KOPT-K1 (cell line): ENCODE results near the gene SHMT1.
"Not testable (repeated sequence)": the region's sequence is repeated elsewhere in the genome, so short reads cannot be mapped to it uniquely, and the experiment has no call there.

Source experiments
- H3K27ac ChIP-seq: fragments of 200-600 bp; sonication (generic); 2 replicates; pipeline ENCODE4 v1.5.1; 2016; ENCODE audit warnings: antibody characterized with exemption, mild to moderate bottlenecking, low read depth, low read length; ENCODE audit not compliant: poor library complexity, severe bottlenecking
- H3K36me3 ChIP-seq: fragments of 200-600 bp; sonication (generic); 2 replicates; pipeline ENCODE4 v1.5.1; 2017; ENCODE audit warnings: antibody characterized with exemption, mild to moderate bottlenecking, low read length, moderate library complexity; ENCODE audit not compliant: insufficient read depth
- H3K9me3 ChIP-seq: fragments of 200-600 bp; sonication (generic); 2 replicates; pipeline ENCODE4 v1.5.1; 2017; ENCODE audit warnings: antibody characterized with exemption, low read length, mild to moderate bottlenecking; ENCODE audit not compliant: insufficient read depth, poor library complexity, severe bottlenecking

SHMT1 gene

DNA sequence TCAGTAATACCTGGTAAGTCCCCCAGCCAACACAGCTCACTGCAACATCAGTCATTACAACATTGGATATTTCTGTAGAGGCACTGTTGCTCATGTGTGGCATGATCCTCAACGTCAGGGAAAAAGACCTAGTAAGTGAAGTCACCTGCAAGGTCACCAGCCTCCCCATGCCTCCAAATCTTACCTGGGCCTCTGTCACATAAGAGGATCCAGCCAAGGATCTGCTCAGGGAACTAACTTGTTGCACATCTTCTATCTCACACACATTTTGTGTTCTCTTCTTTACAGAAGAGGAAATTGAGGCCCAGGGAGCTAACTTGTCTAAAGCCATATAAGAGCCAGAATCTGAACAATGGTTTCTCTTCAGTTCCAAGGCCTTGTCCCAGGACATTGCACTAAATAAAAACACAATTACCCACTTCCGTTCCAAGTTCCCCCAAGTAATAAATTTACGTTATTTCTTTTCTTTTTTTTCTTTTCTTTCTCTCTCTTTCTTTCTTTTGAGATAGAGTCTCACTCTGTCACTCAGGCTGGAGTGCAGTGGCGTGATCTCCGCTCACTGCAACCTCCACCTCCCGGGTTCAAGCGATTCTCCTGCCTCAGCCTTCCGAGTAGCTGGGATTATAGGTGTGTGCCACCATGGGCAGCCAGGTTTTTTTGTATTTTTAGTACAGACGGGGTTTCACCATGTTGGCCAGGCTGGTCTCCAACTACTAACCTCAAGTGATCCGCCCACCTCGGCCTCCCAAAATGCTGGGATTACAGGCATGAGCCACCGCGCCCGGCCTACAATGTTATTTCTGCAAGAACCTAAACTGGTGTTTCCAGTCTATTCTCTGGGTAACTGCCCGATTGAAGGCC, 1.3 kb downstream of the SHMT1 start:
- H3K9me3 ChIP-seq: no peaks in the 10 kb centered on the region
- peaks cover 33% of the 10 kb centered on the region for H3K36me3 ChIP-seq
- H3K27ac ChIP-seq: peak overlapping the region; percentile 69

DNA sequence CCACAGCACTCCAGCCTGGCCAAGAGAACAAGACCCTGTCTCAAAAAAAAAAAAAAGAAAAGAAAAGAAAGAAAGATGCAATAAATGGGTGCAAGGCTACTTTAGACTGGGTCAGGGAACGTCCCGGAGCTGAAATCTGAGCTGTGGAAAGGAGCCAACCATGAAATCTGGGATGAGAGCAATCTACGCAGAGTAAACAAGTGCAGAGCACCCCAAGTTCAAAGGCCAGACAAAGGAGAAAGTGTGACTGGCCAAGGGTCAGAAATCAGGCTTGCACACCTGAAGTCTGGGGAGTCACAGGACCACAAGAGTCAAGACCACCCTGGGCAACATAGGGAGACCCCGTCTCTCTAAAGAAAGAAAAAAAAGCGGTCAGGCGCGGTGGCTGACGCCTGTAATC, 2.8 kb downstream of the SHMT1 start:
- Histone ChIP-seq H3K9me3 (no peaks in the 10 kb centered on the region), H3K36me3 (peaks cover 47% of the 10 kb centered on the region), H3K27ac (no peak overlapping the region)

DNA sequence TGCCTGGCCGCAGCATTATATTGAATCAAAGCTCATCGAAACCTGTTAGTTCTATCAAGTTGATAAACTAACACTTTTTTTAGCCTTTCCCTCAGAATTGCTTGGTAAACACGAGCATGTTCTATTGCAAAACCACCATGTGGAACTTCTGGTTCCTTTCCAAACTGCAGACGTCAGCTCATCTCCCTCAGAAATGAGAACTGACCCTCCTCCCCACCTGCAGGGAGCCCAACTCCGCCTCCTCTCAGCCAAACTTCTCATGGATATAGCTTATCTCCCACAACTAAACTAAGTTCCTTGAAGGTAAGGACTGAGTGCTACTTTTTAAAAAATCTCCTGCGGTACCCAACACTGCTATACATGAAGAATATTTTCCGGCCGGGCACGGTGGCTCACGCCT, 6.7 kb downstream of the SHMT1 start:
- peaks cover 79% of the 10 kb centered on the region for H3K36me3 ChIP-seq
- no peaks in the 10 kb centered on the region for H3K9me3 ChIP-seq
- no peak overlapping the region for H3K27ac ChIP-seq

DNA sequence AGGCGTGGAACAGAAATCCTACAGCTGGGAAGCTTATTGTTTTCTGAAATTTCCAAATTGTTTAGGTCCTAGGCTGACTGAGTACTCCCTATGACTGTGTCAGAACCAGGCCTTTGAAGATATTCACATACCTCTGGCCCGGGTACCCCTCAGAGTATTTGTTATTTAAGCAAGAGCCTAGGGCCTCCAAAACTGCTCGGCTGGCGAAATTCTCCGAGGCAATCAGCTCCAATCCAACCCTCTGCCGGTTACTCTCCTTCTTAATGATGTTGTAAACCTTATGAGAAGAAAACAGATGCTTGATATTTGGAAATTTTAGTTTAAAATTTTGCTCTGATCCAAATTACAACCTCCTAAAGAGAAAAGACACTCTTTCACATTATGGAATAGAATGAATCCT, 9.8 kb downstream of the SHMT1 start:
- no peak overlapping the region for H3K27ac ChIP-seq
- H3K36me3 ChIP-seq: peaks cover 80% of the 10 kb centered on the region
- no peaks in the 10 kb centered on the region for H3K9me3 ChIP-seq

DNA sequence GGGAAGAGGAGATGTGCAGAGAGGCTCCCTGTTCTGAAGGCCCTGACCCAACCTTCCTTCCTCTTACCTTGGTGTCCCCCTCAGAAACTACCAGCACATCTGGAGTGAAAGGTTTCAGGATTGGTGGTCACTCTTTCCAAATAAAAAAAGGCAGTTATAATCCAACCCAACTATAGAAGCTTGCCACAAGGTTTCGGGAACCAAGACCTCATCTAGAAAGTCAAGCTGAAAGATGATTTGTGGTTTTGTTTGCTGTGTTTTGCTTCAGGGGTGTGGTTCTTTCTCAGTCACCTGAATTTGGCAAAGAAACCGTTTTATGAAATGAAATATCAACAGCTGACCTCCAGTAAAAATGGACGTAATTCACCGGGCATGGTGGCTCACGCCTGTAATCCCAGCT, 19.3 kb downstream of the SHMT1 start:
- Histone ChIP-seq H3K9me3 (no peaks in the 10 kb centered on the region), H3K27ac (no peak overlapping the region), H3K36me3 (peaks cover 99% of the 10 kb centered on the region)

DNA sequence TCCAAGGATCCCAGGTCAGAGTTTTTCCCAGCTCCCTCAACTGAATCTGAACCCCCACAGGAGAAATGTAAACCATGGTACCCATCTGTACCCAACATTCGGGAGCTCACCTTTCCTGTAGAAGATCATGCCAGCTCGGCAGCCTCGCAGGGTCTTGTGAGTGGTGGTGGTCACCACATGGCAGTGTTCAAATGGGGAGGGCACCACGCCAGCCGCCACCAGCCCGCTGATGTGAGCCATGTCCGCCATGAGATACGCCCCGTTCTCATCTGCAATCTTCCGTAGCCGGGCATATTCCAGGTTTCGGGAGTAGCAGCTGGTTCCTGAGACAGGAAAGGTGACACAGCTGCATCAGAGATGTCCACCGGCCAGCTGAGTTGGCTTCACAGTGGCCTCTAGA, 23.4 kb downstream of the SHMT1 start:
- H3K27ac ChIP-seq: no peak overlapping the region
- H3K36me3 ChIP-seq: peaks cover 85% of the 10 kb centered on the region

DNA sequence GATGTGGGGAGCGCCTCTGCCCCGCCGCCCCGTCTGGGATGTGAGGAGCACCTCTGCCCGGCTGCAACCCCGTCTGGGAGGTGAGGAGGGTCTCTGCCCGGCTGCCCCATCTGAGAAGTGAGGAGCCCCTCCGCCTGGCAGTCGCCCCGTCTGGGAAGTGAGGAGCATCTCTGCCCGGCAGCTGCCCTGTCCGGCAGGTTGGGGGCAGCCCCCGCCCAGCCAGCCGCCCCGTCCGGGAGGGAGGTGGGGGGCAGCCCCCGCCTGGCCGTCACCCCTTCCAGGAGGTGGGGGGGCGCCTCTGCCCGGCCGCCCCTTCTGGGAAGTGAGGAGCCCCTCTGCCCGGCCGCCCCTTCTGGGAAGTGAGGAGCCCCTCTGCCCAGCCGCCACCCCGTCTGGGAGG, 25.2 kb downstream of the SHMT1 start:
- not testable (repeated sequence) for H3K9me3 ChIP-seq, H3K27ac ChIP-seq
- H3K36me3 ChIP-seq: peaks cover 84% of the 10 kb centered on the region

More for the DNA sequence above, 23.4 kb downstream of the SHMT1 start:
- no peaks in the 10 kb centered on the region for H3K9me3 ChIP-seq

DNA sequence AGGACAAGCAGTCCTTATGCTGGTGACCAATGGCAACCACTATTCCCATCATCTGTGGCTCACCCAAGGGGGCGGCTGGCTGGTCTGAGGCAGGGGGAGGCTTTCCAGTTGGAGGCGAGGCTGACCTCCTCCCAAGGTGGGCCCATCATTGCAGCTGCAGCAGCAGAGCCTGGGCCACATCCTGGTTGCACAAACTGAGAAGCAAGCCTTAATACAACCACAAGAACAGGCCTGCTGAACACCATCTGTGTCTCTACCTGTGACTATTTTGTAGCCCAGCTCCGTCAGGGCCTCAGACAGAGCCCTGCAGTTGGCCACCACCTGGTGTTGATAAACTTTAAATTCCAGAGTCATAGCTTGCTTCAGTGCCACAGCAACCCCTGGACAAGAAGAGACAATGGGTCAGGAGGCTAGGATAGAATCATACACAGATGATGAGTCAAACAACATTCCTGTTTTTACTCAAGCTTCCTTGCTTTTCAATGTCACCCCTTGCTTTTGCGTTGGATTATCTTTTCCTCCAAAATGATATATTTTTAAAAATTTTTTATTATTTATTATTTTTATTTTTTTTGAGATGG, 30.4 kb downstream of the SHMT1 start:
- H3K27ac ChIP-seq: no peak overlapping the region
- H3K9me3 ChIP-seq: no peaks in the 10 kb centered on the region
- H3K36me3 ChIP-seq: peaks cover 91% of the 10 kb centered on the region

DNA sequence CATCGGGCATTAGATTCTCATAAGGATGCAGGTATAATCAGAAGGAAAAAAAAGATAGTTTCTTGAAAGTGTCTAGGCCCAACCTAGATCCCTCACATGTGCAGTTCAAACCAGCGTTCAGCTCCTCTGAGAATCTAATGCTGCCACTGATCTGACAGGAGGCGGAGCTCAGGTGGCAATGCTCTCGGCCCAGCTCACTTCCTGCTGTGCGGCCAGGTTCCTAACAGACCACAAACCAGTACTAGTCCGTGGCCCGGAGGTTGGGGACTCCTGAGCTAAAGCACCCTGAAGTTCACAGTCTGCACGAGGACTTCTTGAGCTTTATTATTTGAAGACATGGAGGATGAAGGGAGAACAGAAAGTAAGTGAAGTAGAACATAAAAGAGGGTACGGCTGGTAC, 31.5 kb downstream of the SHMT1 start:
- H3K9me3 ChIP-seq: no peaks in the 10 kb centered on the region
- H3K36me3 ChIP-seq: peaks cover 95% of the 10 kb centered on the region
- H3K27ac ChIP-seq: no peak overlapping the region

DNA sequence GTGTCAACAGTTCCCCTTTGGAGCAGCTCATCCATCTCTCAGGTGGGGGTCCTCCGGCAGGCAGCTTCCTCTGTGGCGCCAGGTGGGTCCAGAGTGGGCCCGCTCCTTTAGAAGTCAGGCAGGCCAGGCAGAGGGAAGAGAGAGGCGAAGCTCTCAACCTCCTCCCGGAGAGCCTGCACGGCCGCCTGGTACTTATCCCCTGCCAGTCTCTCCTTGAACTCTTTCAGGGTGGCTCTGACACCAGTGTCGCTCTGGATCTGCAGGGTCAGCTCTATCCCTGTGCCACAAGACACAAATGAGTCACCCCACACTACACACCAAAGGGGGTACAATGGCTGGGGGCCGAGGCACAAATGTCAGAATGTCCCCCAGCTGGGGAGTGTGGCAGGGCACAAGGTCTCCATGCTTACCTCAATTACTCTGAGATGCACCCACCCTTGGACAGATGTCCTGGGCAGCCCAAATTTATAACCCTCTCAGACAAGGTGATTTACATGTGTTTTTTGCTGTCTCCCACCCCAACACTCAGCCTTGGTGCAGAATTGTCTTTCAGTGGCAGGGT, 34.6 kb downstream of the SHMT1 start:
- Histone ChIP-seq H3K27ac (no peak overlapping the region), H3K9me3 (no peaks in the 10 kb centered on the region), H3K36me3 (peaks cover 91% of the 10 kb centered on the region)

DNA sequence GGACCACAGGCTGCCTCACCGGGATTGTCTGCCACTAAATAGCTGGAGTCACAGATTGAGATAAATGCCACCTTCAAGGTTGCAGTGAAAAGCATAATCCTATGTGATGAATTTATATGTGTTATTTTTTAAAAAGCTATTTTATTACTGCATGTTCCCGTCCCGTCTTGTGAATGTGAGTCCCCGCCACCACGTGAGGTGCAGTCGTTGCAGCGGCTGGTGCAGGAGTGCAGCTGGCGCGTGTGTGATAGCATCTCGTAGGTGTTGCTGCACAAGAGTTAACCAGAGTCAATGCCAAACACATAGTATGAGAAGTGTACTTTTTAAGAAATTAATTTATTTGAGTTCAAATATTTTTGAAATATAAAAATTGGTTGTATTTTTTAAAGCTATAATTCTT, 35.8 kb downstream of the SHMT1 start:
- Histone ChIP-seq H3K27ac (no peak overlapping the region), H3K36me3 (peaks cover 94% of the 10 kb centered on the region), H3K9me3 (no peaks in the 10 kb centered on the region)

DNA sequence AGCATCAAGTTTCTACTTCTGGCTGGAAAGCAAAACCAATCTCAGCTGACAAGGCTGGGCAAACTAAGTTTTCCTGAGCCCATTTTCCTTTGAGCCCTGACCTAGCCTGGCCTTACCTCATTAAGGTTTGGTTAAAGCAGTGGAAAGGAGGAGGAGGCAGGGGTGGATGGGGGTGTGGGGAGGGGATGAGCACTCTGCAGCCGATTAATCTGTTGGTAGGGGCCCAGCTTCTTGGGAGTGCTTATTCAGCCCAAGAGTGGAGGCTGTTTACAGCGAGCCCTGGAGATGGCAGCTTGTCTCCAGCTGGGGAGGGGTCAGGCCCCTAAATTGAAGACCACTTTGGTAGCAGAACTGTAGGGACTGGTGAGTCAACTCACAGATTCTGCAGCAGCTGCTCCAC, 36.3 kb downstream of the SHMT1 start:
- Histone ChIP-seq H3K9me3 (no peaks in the 10 kb centered on the region), H3K36me3 (peaks cover 94% of the 10 kb centered on the region), H3K27ac (no peak overlapping the region)

DNA sequence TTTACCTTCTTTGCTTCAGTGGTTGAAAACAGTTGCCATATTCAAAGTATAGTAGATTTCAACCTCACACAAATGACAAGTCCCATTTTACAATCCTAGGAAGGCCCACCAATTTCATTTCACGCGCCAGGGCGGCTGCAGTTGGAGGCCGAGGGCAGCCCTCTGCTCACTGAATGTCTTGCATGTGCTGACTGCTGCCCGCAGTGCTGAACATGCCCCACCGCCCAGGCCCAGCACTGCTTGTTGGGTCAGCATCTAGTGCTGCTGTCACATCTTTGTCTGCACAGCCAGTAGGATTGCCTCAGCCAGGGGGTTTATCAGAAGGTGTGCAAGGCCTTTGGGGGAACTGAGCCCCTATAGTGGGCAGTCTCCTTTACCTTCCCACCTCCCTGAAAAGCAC, 36.8 kb downstream of the SHMT1 start:
- H3K9me3 ChIP-seq: no peaks in the 10 kb centered on the region
- H3K36me3 ChIP-seq: peaks cover 90% of the 10 kb centered on the region
- no peak overlapping the region for H3K27ac ChIP-seq

DNA sequence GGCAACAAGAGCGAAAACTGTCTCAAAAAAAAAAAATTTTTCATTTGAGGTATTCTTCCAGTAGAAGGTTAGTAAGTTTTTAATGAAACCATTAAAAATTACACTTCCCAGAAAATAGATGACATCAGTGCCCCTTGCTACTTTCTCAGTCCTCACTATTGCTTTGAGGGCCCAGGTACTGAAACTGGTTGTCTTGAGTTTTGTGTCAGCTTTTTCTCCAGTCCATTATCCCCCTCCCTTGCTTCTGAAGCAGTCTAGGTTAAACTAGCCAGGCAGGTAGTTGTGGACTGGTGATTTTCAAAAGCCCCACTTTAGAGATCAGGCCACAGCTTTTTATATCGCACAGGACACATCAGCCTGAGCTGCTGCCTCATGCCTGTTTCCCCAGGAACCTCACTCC, 37.3 kb downstream of the SHMT1 start:
- no peak overlapping the region for H3K27ac ChIP-seq
- peaks cover 89% of the 10 kb centered on the region for H3K36me3 ChIP-seq
- no peaks in the 10 kb centered on the region for H3K9me3 ChIP-seq

DNA sequence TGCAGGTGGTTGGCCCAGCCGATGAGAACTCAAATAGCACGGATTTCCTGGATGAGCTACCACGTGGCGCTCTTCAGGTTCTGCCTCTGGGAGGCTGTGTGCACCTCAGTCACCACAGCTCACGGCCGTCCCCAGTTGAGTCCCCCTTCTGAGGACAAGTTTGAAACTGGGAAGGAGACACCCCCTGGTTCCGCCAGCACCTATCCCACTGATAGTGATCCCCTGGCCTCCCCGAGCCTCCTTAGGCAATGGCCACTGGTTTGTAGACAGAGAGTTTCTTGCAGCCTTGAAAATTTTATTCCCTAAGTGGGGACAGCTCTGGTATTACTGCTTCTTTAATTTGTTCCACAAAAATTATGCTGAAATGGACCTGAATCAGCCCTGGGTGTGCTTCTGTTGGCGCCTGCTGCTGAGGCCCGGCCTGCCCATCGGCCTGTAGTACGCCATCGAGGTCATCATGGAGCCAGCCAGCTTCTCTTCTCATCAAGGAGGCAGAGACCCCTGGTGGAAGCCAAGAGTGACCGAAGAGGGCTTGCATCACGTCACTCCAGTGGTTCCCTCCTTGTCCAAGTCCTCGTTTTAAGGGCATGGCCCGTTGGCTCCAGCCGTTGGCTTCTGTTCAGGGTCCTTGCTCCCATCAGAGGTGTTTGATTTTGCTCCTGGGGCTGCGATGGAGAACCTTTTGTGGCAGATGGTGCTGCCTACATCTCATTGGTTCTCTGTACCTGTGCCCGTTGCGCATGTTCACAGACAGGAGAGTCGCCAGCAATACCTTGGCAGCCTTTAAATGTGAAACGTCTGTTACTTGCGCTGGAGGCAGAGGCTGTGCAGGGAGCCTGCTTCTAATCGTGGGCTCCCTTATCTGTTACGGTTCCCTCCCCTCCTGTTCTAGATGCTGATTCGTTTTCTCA, 39.0 kb downstream of the SHMT1 start:
- Histone ChIP-seq H3K36me3 (peaks cover 89% of the 10 kb centered on the region), H3K9me3 (no peaks in the 10 kb centered on the region), H3K27ac (no peak overlapping the region)
